ENCODE measurements around the gene APOLD1.

APOLD1 gene

DNA sequence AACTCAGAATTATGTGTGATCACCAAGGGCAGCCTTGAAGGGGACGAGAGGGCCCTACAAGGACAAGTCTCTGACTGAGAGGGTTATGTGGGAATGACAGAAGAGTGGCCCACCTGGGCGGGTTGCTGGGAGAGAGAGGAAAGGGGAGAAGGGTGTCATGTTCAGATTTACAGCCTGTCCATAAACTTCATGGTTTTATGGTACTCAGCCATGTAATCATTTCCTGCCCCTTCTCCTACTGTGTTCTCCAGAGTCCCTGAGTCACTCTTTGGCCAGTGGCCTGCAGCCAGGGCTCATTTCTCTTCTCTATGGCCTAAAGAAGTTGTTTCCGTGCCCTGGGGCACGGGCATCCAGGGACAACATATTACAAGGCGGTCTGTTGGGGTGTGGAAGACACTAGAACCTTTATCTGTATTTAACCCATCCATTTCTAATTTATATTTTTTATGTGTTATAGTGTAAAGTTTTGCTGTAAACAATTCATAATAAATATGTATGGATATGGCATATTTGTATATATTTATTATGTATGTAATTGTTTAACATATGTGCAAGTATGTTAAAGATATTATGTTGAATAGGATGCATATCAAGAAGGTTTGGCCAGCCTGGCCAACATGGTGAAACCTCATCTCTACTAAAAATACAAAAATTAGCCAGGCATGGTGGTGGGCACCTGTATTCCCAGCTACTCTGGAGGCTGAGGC is 54.6 kb downstream of the APOLD1 start:
- no peak for DNase-seq (ENCODE audit: low read depth)

DNA sequence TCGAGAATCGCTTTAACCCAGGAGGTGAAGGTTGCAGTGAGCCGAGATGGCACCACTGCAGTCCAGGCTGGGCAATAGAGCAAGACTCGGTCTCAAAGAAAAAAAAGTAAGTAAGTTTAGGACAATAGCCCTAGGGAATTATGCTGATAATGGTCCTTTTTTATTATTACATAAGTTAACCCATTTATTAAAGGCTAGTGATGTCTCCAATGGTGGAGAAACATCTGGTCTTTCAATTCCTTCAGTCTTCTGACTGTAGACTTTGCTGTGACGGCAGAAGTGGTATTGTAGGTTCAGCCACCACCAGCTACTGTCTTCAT is 55.1 kb downstream of the APOLD1 start:
- no peak for DNase-seq (ENCODE audit: low read depth)
